Keratinocyte (primary cell): ENCODE measurements around the gene PAPPA2. TPM values are rescaled to one million over a fixed set of nuclear protein-coding genes. Genes with fewer than 3 reads are reported as not detected.

Experiments
- DNase-seq: peaks from one replicate; pipeline ENCODE4 v3.0.0-alpha.2; 2011; ENCODE audit warnings: low read depth, missing footprints, low spot score
- FAIRE-seq: peaks from 2 replicates; lab custom pipeline; 2011; peaks lifted over from hg19 to GRCh38; lab: Jason Lieb, UNC
- H2AFZ ChIP-seq: 2 replicates; pipeline ENCODE4 v1.6.0; 2012; ENCODE audit warnings: low read length, control low read depth, inconsistent platforms; ENCODE audit not compliant: control insufficient read depth
- H3K27ac ChIP-seq: 2 replicates; pipeline ENCODE4 v1.5.1; 2011; ENCODE audit warnings: low read length; ENCODE audit not compliant: control insufficient read depth, insufficient read depth
- H3K27me3 ChIP-seq: 3 replicates; pipeline ENCODE4 v1.6.0; 2011; ENCODE audit warnings: low read length; ENCODE audit not compliant: control insufficient read depth, insufficient read depth; ENCODE audit errors: extremely low read depth
- H3K36me3 ChIP-seq, 2 experiments: 2 replicates in 1 of 2; 3 replicates in 1 of 2; pipeline ENCODE4 v1.5.1; 2011; ENCODE audit warnings: low read length in 2 of 2, mild to moderate bottlenecking in 1 of 2; ENCODE audit not compliant: control insufficient read depth in 2 of 2, insufficient read depth in 2 of 2; ENCODE audit errors: extremely low read depth in 1 of 2
- H3K4me1 ChIP-seq: 3 replicates; pipeline ENCODE4 v1.5.1; 2011; ENCODE audit warnings: low read length; ENCODE audit not compliant: control insufficient read depth, insufficient read depth; ENCODE audit errors: extremely low read depth
- H3K4me2 ChIP-seq: 3 replicates; pipeline ENCODE4 v1.6.0; 2011; ENCODE audit warnings: low read depth, low read length; ENCODE audit not compliant: control insufficient read depth, insufficient read depth; ENCODE audit errors: extremely low read depth
- H3K4me3 ChIP-seq, 3 experiments: fragments of 200-600 bp in 1 of 3; sonication (generic) in 1 of 3; 2 replicates in 2 of 3; 3 replicates in 1 of 3; pipeline ENCODE4 v1.5.1; 2011 to 2016; ENCODE audit warnings: low read length in 3 of 3, mild to moderate bottlenecking in 3 of 3, control low read depth in 2 of 3, inconsistent platforms in 1 of 3, low read depth in 1 of 3, mixed read lengths in 1 of 3, mixed run types in 1 of 3, moderate library complexity in 1 of 3; ENCODE audit not compliant: control insufficient read depth in 2 of 3, insufficient read depth in 2 of 3; ENCODE audit errors: extremely low read depth in 1 of 3
- H3K79me2 ChIP-seq: 2 replicates; pipeline ENCODE4 v1.6.0; 2012; ENCODE audit warnings: low read length; ENCODE audit not compliant: control insufficient read depth, insufficient read depth
- H3K9ac ChIP-seq: 3 replicates; pipeline ENCODE4 v1.6.0; 2011; ENCODE audit warnings: low read length; ENCODE audit not compliant: control insufficient read depth, insufficient read depth; ENCODE audit errors: extremely low read depth
- H3K9me1 ChIP-seq: 3 replicates; pipeline ENCODE4 v1.6.0; 2011; ENCODE audit warnings: low read length; ENCODE audit not compliant: control insufficient read depth, insufficient read depth; ENCODE audit errors: extremely low read depth
- H3K9me3 ChIP-seq: 2 replicates; pipeline ENCODE4 v1.5.1; 2012; ENCODE audit warnings: low read depth, low read length; ENCODE audit not compliant: control insufficient read depth
- H4K20me1 ChIP-seq: 3 replicates; pipeline ENCODE4 v1.6.0; 2011; ENCODE audit warnings: low read length; ENCODE audit not compliant: control insufficient read depth, insufficient read depth; ENCODE audit errors: extremely low read depth
- CTCF ChIP-seq, 3 experiments: IDR thresholded peaks in 1 of 3; conservative IDR thresholded peaks in 1 of 3; optimal IDR thresholded peaks in 1 of 3; 2 replicates in 2 of 3; 3 replicates in 1 of 3; pipeline versions ENCODE3 to v1.5.1; 2011; ENCODE audit warnings: low read length in 3 of 3, mild to moderate bottlenecking in 3 of 3, moderate library complexity in 2 of 3, control low read depth in 1 of 3, inconsistent platforms in 1 of 3; ENCODE audit not compliant: insufficient read depth in 2 of 3; ENCODE audit errors: extremely low read depth in 1 of 3
- EZH2 ChIP-seq: IDR thresholded peaks from one replicate; pipeline ENCODE4 v1.6.1; 2012; ENCODE audit warnings: inconsistent platforms, mild to moderate bottlenecking, low read length, moderate library complexity
- dilution Hi-C: fragments of 300-500 bp; cut with MboI; formaldehyde crosslinking; loops from one replicate; pipeline ENCODE4 v1.7.0; 2020; ENCODE audit warnings: low sequenced_read_pairs; ENCODE audit not compliant: extremely low pct_ligation_motif_present
- polyA plus RNA-seq, 5 experiments: library from polyadenylated mRNA; depleted of rRNA in 3 of 5; stranded (reverse) in 3 of 5; stranded (forward) in 1 of 5; unstranded in 1 of 5; fragments of >200 nt; gene quantifications; 1 replicate in 1 of 5; 2 replicates in 3 of 5; 3 replicates in 1 of 5; pipeline versions ENCODE4 v1.2.1 to v1.2.3, GENCODE V29; 2011 to 2012; ENCODE audit warnings: missing spikeins in 2 of 5, low read depth in 1 of 5, low replicate concordance in 1 of 5

Gene PAPPA2
- polyA plus RNA-seq, 1 donor (not counting 4 experiments of a cell fraction or from before 2014, with no cell fraction given): 0.07 TPM

GRCh38 chr1:176720838-176721237 is 257.9 kb downstream of the PAPPA2 start:
- H3K27me3 ChIP-seq: no peaks in the 10 kb centered on the region
- H3K9me3 ChIP-seq: no peaks in the 10 kb centered on the region
- H3K36me3 ChIP-seq: no peaks in the 10 kb centered on the region
- no peaks in the 10 kb centered on the region for H4K20me1 ChIP-seq
- H3K4me3 ChIP-seq: no peak overlapping the region
- H3K9ac ChIP-seq: no peak overlapping the region
- FAIRE-seq (no peak), DNase-seq (no peak)
- H3K27ac ChIP-seq: no peak overlapping the region
- no peak for TF ChIP-seq CTCF (optimal IDR thresholded peaks at IDR 0.05 in 1 of 3, IDR thresholded peaks at IDR 0.05 in 1 of 3, conservative IDR thresholded peaks at IDR 0.05 in 1 of 3; ENCODE audit: extremely low read depth in 1 of 3, insufficient read depth in 2 of 3, low read length in 3 of 3)
- no peak for TF ChIP-seq EZH2
- H3K4me1 ChIP-seq: no peaks in the 10 kb centered on the region
- no peaks in the 10 kb centered on the region for H3K79me2 ChIP-seq
- no peaks in the 10 kb centered on the region for H3K9me1 ChIP-seq
- no peak overlapping the region for H3K4me2 ChIP-seq
- dilution Hi-C loops: no loop called here
- no peak overlapping the region for H2AFZ ChIP-seq

GRCh38 chr1:176733661-176734060 is 270.7 kb downstream of the PAPPA2 start:
- Histone ChIP-seq H3K9me3 (no peaks in the 10 kb centered on the region), H3K27ac (no peak overlapping the region), H3K27me3 (no peaks in the 10 kb centered on the region), H3K79me2 (no peaks in the 10 kb centered on the region), H2AFZ (no peak overlapping the region), H3K36me3 (no peaks in the 10 kb centered on the region), H3K4me1 (no peaks in the 10 kb centered on the region), H4K20me1 (no peaks in the 10 kb centered on the region), H3K9ac (no peak overlapping the region), H3K4me2 (no peak overlapping the region), H3K4me3 (no peak overlapping the region), H3K9me1 (no peaks in the 10 kb centered on the region)
- dilution Hi-C loops: no loop called here
- TF ChIP-seq CTCF (optimal IDR thresholded peaks at IDR 0.05 in 1 of 3, IDR thresholded peaks at IDR 0.05 in 1 of 3, conservative IDR thresholded peaks at IDR 0.05 in 1 of 3; ENCODE audit: extremely low read depth in 1 of 3, insufficient read depth in 2 of 3, low read length in 3 of 3) (no peak), EZH2 (no peak)
- DNase-seq: no peak
- FAIRE-seq: no peak
